ENCODE data around the gene CFAP100.

Gene CFAP100

GRCh38 chr3:126390201-126390600 lies 4.5 kb upstream of the CFAP100 start:
- no peak overlapping the region for H3K4me3 ChIP-seq (ENCODE audit: low read depth, low read length)
- TF ChIP-seq, protein P1, sequence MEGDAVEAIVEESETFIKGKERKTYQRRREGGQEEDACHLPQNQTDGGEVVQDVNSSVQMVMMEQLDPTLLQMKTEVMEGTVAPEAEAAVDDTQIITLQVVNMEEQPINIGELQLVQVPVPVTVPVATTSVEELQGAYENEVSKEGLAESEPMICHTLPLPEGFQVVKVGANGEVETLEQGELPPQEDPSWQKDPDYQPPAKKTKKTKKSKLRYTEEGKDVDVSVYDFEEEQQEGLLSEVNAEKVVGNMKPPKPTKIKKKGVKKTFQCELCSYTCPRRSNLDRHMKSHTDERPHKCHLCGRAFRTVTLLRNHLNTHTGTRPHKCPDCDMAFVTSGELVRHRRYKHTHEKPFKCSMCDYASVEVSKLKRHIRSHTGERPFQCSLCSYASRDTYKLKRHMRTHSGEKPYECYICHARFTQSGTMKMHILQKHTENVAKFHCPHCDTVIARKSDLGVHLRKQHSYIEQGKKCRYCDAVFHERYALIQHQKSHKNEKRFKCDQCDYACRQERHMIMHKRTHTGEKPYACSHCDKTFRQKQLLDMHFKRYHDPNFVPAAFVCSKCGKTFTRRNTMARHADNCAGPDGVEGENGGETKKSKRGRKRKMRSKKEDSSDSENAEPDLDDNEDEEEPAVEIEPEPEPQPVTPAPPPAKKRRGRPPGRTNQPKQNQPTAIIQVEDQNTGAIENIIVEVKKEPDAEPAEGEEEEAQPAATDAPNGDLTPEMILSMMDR (IDR thresholded peaks at IDR 0.05; ENCODE audit: low read depth, low read length, missing control alignments): no peak
- no peak for DNase-seq (ENCODE audit: low read depth)

DNA sequence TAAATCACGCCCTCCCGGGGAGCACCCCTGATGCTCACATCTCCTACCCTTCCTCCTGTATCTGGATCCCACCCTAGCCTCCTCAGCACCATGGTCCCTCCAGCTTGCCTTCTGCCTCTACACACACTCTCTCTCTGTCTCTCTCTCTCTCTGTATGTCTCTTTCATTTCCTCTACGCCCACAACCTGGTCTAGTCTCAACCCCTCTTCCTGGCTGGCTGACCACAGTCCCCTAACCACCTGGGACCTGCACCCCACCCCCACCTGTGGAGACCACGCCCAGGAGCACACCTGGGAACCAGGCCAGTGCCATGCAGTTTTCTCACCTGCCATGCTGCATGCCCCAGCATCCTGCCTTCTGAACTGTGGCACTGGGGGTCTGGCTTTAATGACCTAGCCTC lies 4.0 kb upstream of the CFAP100 start:
- TF ChIP-seq, protein P1 (IDR thresholded peaks at IDR 0.05; ENCODE audit: low read depth, low read length, missing control alignments): no peak
- no peak for DNase-seq (ENCODE audit: low read depth)
- H3K4me3 ChIP-seq (ENCODE audit: low read depth, low read length): no peak overlapping the region

- H3K4me3 ChIP-seq (ENCODE audit: low read depth, low read length): no peak overlapping the region
- TF ChIP-seq, protein P1 (IDR thresholded peaks at IDR 0.05; ENCODE audit: low read depth, low read length, missing control alignments): no peak
- DNase-seq (ENCODE audit: low read depth): no peak
Observed at GRCh38 chr3:126391631-126392030, 3.1 kb upstream of the CFAP100 start.

- no peak for DNase-seq (ENCODE audit: low read depth)
- TF ChIP-seq, protein P1 (IDR thresholded peaks at IDR 0.05; ENCODE audit: low read depth, low read length, missing control alignments): no peak
Observed at GRCh38 chr3:126392246-126392645, 2.5 kb upstream of the CFAP100 start.

DNA sequence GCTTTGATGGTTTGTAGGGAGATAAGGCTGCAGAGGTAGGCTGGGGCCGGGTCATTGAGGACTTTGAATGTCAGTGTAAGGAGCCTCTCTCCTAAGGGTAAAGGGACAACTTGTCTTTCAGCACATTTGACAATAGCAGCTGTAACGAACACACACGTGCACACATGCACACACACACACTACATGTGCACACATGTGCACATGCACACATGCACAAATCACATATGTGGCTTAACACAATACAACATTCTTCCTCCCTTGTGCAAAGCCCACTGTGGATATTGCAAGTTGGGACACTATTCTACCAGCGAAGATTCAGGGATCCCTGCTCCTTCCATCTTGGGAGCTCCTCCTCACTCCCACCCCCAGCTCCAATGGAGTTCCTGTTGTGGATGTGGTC lies 1.1 kb upstream of the CFAP100 start:
- no peak for DNase-seq (ENCODE audit: low read depth)
- TF ChIP-seq, protein P1 (IDR thresholded peaks at IDR 0.05; ENCODE audit: low read depth, low read length, missing control alignments): no peak
- no peak overlapping the region for H3K4me3 ChIP-seq (ENCODE audit: low read depth, low read length)

More at GRCh38 chr3:126392246-126392645, 2.5 kb upstream of the CFAP100 start:
- H3K4me3 ChIP-seq (ENCODE audit: low read depth, low read length): no peak overlapping the region

DNA sequence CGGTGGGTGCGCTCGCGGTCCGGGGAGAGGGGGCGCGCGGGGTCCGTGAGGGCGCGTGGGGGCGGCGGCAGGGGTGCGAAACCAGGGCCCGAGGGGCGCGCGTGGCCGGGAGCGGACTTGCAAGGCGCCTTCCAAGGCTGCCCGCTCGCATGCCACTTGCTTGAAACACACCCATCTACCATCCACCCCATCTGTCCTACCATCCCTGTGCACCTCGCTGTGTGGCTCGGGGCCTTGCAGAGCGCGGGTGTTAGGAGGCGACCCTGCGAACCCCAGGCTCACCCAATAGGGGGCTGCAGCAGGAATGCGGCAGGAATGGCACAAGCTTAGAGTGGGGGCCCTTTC lies 240 bp downstream of the CFAP100 start:
- no peak for DNase-seq (ENCODE audit: low read depth)
- TF ChIP-seq, protein P1 (IDR thresholded peaks at IDR 0.05; ENCODE audit: low read depth, low read length, missing control alignments): no peak
- no peak overlapping the region for H3K4me3 ChIP-seq (ENCODE audit: low read depth, low read length)

DNA sequence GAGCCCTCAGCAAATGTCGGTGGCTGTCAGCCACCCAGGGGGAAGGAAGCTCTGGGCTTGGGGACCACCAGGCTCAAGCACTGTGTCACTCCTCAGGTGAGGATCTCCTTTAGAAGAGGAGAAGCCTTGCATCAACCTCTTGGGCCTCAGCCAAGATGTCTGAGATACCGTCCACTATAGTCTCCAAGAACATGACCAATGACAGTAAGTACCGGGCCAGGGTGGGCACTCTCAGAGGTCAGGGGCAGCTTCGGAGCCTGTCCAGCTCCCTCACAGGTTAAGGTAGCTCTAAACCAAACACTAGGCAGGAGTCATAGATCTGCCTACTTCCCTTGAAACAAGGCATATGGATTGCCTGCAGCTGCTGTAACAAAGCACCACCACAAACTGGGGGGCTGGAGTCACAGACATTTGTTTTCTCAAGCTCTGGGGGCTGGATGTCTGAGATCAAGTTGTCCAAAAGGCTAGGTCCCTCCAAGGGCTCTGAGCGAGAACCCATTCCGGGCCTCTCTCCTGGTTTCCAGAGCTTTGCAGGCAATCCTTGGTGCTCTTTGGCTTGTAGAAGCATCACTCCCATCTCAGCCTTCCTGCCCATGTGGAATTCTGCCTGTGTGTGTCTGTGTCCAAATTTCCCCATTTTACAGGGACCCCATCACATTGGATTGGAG lies 1.3 kb downstream of the CFAP100 start:
- DNase-seq (ENCODE audit: low read depth): no peak
- TF ChIP-seq, protein P1 (IDR thresholded peaks at IDR 0.05; ENCODE audit: low read depth, low read length, missing control alignments): no peak
- H3K4me3 ChIP-seq (ENCODE audit: low read depth, low read length): no peak overlapping the region

Data from GM12864 (cell line).